ENCODE data around the gene C2orf68.

- TF ChIP-seq POLR2AphosphoS5 (IDR thresholded peaks at IDR 0.05; ENCODE audit: low read depth, low read length), result no peak
- TF ChIP-seq POLR2A (IDR thresholded peaks at IDR 0.05; ENCODE audit: low read depth, low read length), result no peak
- TF ChIP-seq TAF1 (IDR thresholded peaks at IDR 0.05; ENCODE audit: low read depth, low read length), result no peak
- no peak for TF ChIP-seq PAX5 (IDR thresholded peaks at IDR 0.05; ENCODE audit: insufficient read depth, low read length, severe bottlenecking)
- TF ChIP-seq POU2F2 (IDR thresholded peaks at IDR 0.05; ENCODE audit: low read depth, low read length), result no peak
These were observed 23.2 kb downstream of the C2orf68 start for GRCh38 chr2:85588645-85589044.
